Parathyroid adenoma (tissue), 2 donors: Measurements from ENCODE around the gene IL17REL.

Experiments
- H2AFZ ChIP-seq: fragments of 300-600 bp; sonication (generic); one replicate; pipeline ENCODE4 v1.7.0; 2017; ENCODE audit warnings: antibody characterized with exemption, mild to moderate bottlenecking
- H3K27ac ChIP-seq: fragments of 300-600 bp; sonication (generic); one replicate; pipeline ENCODE4 v1.7.0; 2017
- H3K27me3 ChIP-seq: fragments of 300-600 bp; sonication (generic); one replicate; pipeline ENCODE4 v1.7.0; 2017; ENCODE audit warnings: low read length; ENCODE audit not compliant: control insufficient read depth, insufficient read depth
- H3K36me3 ChIP-seq: fragments of 300-600 bp; sonication (generic); one replicate; pipeline ENCODE4 v1.7.0; 2017; ENCODE audit warnings: low read length; ENCODE audit not compliant: control insufficient read depth, insufficient read depth
- H3K4me1 ChIP-seq: fragments of 300-600 bp; sonication (generic); one replicate; pipeline ENCODE4 v1.7.0; 2017; ENCODE audit warnings: control low read depth
- H3K4me2 ChIP-seq: fragments of 300-600 bp; sonication (generic); one replicate; pipeline ENCODE4 v1.7.0; 2017; ENCODE audit warnings: low read length
- H3K4me3 ChIP-seq: fragments of 300-600 bp; sonication (generic); one replicate; pipeline ENCODE4 v1.7.0; 2017; ENCODE audit warnings: low read depth, low read length
- H3K79me2 ChIP-seq: fragments of 300-600 bp; sonication (generic); one replicate; pipeline ENCODE4 v1.7.0; 2017; ENCODE audit warnings: control low read depth
- H3K9ac ChIP-seq: fragments of 300-600 bp; sonication (generic); one replicate; pipeline ENCODE4 v1.7.0; 2017; ENCODE audit warnings: mild to moderate bottlenecking
- H3K9me3 ChIP-seq: fragments of 300-600 bp; sonication (generic); one replicate; pipeline ENCODE4 v1.7.0; 2017; ENCODE audit warnings: low read length; ENCODE audit not compliant: control insufficient read depth
- CTCF ChIP-seq: fragments of 300-600 bp; sonication (generic); IDR thresholded peaks from one replicate; pipeline ENCODE4 v1.7.0; 2017; ENCODE audit warnings: antibody characterized with exemption, mild to moderate bottlenecking
- donor health status: primary hyperparathyroidism.

The IL17REL gene

DNA sequence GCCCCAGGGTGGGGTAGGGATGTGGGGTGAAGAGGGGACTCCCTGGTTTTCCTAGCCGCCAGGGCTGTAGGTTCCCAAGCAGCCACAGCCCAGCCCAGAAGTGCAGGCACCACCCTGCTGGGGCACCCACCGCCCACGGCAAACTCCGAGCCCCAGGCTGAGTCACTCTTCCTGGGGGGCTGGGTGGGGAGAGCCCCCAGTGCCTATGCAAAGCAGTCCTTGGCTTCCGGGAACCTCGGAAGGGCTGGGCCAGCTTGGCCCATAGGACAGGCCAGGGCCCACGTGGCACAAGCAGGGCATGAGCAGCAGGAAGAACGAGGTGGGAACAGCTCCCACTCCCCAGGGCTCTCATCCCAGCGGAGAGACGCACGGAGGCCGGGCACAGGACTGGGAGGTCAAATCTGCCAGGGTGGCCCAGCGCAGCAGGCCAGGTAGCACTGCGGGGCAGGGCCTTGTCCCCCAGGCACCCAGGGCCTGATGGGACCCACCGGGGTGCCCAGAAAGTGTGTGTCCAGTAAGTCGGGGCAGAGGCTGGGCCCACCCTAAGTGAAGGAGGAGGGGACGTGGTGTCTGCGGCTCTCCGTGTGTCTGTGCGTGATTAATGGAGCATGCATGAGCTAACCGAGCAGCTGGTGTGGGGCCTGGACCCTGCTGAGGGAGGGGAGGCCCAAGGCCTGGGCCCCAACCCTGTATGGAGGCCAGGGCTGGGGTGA is 4.6 kb upstream of the IL17REL start:
- Histone ChIP-seq H3K9me3 (no peaks in the 10 kb centered on the region), H3K36me3 (no peaks in the 10 kb centered on the region), H3K27ac (no peak overlapping the region), H3K4me2 (no peak overlapping the region), H3K9ac (no peak overlapping the region), H3K4me1 (no peaks in the 10 kb centered on the region), H2AFZ (no peak overlapping the region), H3K27me3 (peaks cover 3% of the 10 kb centered on the region), H3K79me2 (no peaks in the 10 kb centered on the region), H3K4me3 (no peak overlapping the region)
- no peak for TF ChIP-seq CTCF

DNA sequence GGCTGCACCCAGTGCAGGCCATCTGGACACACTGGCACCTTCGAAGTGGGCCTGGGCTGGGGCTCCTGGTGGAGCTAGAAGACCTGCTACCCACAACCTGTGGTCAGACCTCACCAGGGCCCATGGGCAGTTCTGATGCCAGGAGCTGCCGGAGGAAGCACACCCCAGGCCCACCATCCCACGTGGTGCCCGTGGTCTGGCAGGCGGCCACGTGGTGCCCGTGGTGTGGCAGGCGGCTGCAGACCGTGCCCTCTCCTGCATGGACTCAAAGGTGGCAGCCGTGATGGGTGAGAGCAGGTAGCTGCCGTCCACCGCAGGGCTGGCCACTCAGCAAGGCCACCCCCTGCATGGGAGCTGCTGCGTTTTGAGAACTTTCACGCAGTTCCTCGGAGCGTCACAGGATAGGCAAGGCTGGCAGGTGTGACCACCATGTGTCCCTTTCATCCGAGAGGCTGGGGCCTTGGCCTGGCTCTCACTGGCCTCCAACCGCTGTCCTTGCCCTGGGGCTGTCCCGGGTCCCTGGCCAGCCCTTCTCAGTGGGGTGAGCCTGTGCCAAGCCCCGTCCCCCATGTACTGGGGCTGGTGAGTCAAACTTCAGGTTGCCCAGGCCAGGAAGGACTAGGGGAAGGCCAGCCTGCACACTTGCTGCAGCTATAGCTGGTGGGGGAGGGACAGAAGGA is 3.9 kb upstream of the IL17REL start:
- Histone ChIP-seq H3K9ac (no peak overlapping the region), H3K36me3 (no peaks in the 10 kb centered on the region), H3K27me3 (peaks cover 9% of the 10 kb centered on the region), H3K79me2 (no peaks in the 10 kb centered on the region), H3K4me3 (no peak overlapping the region), H3K4me2 (no peak overlapping the region), H3K4me1 (no peaks in the 10 kb centered on the region), H3K27ac (no peak overlapping the region), H3K9me3 (no peaks in the 10 kb centered on the region), H2AFZ (no peak overlapping the region)
- TF ChIP-seq CTCF, result no peak

DNA sequence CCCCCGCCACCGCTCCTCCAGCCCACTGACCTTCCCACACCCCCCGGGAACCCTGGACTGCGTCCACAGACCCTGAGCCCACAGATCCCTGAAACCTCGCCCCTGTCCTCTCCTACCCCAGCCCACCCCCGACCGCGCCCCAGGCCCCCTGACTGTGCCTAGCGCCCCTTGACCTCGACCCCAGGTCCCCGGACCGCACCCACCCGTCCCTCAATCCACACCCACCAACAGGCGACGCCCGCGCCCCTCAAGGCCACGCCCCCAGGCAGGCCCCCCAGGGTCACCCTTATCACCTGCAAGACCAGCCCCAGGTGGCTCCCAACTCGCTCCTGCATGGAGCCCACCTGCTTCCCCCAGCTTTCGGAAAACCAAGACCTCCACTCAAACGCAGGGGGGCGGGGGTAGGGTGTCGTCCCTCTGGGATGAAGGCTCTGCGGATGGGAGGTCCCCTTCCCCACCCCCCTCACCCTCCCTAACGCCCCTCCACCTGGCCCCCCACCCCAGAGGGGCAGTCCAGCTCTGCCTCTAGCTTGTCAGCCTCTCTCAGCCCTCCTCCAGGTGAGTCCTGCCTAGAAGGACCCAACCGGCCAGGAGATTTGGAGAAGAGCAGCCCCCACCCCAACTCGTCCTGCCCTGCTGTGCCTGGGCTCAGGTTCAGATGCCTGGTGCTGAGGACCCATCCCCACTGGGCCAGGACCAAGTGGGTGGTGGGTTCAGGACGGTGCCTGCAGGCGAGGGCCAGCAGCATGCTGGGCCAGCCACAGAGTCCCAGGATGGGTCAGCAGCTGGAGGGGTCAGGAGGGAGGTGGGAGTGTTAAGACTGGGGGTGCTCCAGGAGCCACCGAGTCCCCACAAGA is 3.1 kb upstream of the IL17REL start:
- Histone ChIP-seq H2AFZ (no peak overlapping the region), H3K4me2 (no peak overlapping the region), H3K36me3 (no peaks in the 10 kb centered on the region), H3K79me2 (no peaks in the 10 kb centered on the region), H3K4me3 (no peak overlapping the region), H3K27ac (no peak overlapping the region), H3K27me3 (peaks cover 10% of the 10 kb centered on the region), H3K9ac (no peak overlapping the region), H3K9me3 (no peaks in the 10 kb centered on the region), H3K4me1 (no peaks in the 10 kb centered on the region)
- no peak for TF ChIP-seq CTCF

GRCh38 chr22:50014655-50015401 is 2.3 kb upstream of the IL17REL start:
- no peaks in the 10 kb centered on the region for H3K79me2 ChIP-seq
- peak overlapping the region; percentile 40 for H3K4me2 ChIP-seq
- peaks cover 10% of the 10 kb centered on the region for H3K27me3 ChIP-seq
- H3K4me3 ChIP-seq, result peak overlapping the region; percentile 25
- no peaks in the 10 kb centered on the region for H3K9me3 ChIP-seq
- no peak overlapping the region for H3K9ac ChIP-seq
- H3K4me1 ChIP-seq, result no peaks in the 10 kb centered on the region
- no peaks in the 10 kb centered on the region for H3K36me3 ChIP-seq
- no peak overlapping the region for H3K27ac ChIP-seq
- H2AFZ ChIP-seq, result no peak overlapping the region
- TF ChIP-seq CTCF, result no peak
